Endothelial cell (in vitro differentiated cells): ENCODE results near the gene EXOC8. TPM values are rescaled to one million over a fixed set of nuclear protein-coding genes. Genes with fewer than 3 reads are reported as not detected.

Source experiments
- DNase-seq: peaks from one replicate; pipeline ENCODE4 v3.0.0; 2021; ENCODE audit warnings: low spot score
- H3K27ac Mint-ChIP-seq: one replicate; pipeline ENCODE4 v1.8.0; 2021; ENCODE audit warnings: mixed read lengths, inconsistent platforms; ENCODE audit not compliant: unreplicated experiment
- H3K27me3 Mint-ChIP-seq: one replicate; pipeline ENCODE4 v1.8.0; 2021; ENCODE audit warnings: mild to moderate bottlenecking, moderate library complexity, mixed read lengths, inconsistent platforms; ENCODE audit not compliant: unreplicated experiment
- H3K36me3 Mint-ChIP-seq: one replicate; pipeline ENCODE4 v1.8.0; 2021; ENCODE audit warnings: mild to moderate bottlenecking, low read depth, mixed read lengths, inconsistent platforms; ENCODE audit not compliant: unreplicated experiment
- H3K4me1 Mint-ChIP-seq: one replicate; pipeline ENCODE4 v1.8.0; 2021; ENCODE audit warnings: mild to moderate bottlenecking, mixed read lengths, inconsistent platforms; ENCODE audit not compliant: unreplicated experiment
- H3K4me3 Mint-ChIP-seq: one replicate; pipeline ENCODE4 v1.8.0; 2021; ENCODE audit warnings: mild to moderate bottlenecking, mixed read lengths, inconsistent platforms; ENCODE audit not compliant: unreplicated experiment
- H3K9me3 Mint-ChIP-seq: one replicate; pipeline ENCODE4 v1.8.0; 2021; ENCODE audit warnings: mixed read lengths, inconsistent platforms; ENCODE audit not compliant: unreplicated experiment
- CTCF ChIP-seq: fragments of 200-600 bp; sonication (generic); IDR thresholded peaks from one replicate; pipeline ENCODE4 v1.5.0; 2021; ENCODE audit warnings: antibody characterized with exemption; ENCODE audit not compliant: unreplicated experiment
- total RNA-seq: library from RNA; stranded (reverse); fragmentation: NEBNext Ultra II Directional; extraction: Animal tissue kit (Norgen Biotek cat#: 25700); gene quantifications from one replicate; pipeline ENCODE4 v1.2.1, GENCODE V29; 2021; ENCODE audit not compliant: unreplicated experiment

EXOC8 gene
- total RNA-seq, 1 donor from 2014 or later, result 11.6 TPM

DNA sequence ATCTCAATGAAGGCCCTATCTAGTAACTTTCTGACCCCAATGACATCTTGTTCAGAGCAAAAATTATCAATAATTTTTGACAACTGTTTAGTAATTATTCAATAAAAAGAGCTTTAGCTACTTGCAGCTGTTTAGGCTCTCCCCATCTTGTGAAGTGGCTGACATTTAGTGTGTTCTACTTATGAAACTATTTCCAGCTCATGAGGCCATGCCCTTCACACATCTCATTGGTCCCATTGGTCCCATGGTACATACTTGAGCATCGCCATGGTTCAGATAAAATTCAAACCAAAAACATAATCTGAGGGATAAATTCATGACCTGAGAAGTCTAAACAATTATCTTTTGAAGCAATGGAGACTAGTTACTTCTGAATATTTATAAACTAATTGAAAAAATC lies 24.7 kb upstream of the EXOC8 start:
- Mint-ChIP-seq H3K36me3 (peaks cover 16% of the 10 kb centered on the region), H3K9me3 (no peaks in the 10 kb centered on the region), H3K4me1 (peaks cover 6% of the 10 kb centered on the region), H3K4me3 (no peak overlapping the region), H3K27ac (no peak overlapping the region), H3K27me3 (no peaks in the 10 kb centered on the region)
- no peak for TF ChIP-seq CTCF
- DNase-seq, result no peak

GRCh38 chr1:231359113-231359512 lies 21.5 kb upstream of the EXOC8 start:
- H3K27ac Mint-ChIP-seq, result no peak overlapping the region
- no peak for DNase-seq
- H3K36me3 Mint-ChIP-seq, result peaks cover 12% of the 10 kb centered on the region
- H3K9me3 Mint-ChIP-seq, result no peaks in the 10 kb centered on the region
- TF ChIP-seq CTCF, result no peak
- H3K27me3 Mint-ChIP-seq, result no peaks in the 10 kb centered on the region
- peaks cover 6% of the 10 kb centered on the region for H3K4me1 Mint-ChIP-seq
- no peak overlapping the region for H3K4me3 Mint-ChIP-seq

- no peak overlapping the region for H3K27ac Mint-ChIP-seq
- TF ChIP-seq CTCF, result peak; percentile 80
- peak; percentile 19 for DNase-seq
- peaks cover 6% of the 10 kb centered on the region for H3K4me1 Mint-ChIP-seq
- H3K27me3 Mint-ChIP-seq, result no peaks in the 10 kb centered on the region
- no peak overlapping the region for H3K4me3 Mint-ChIP-seq
- no peaks in the 10 kb centered on the region for H3K9me3 Mint-ChIP-seq
- peaks cover 12% of the 10 kb centered on the region for H3K36me3 Mint-ChIP-seq
These were observed 20.2 kb upstream of the EXOC8 start for GRCh38 chr1:231357831-231358354.

GRCh38 chr1:231357187-231357772 lies 19.6 kb upstream of the EXOC8 start:
- TF ChIP-seq CTCF, result no peak
- no peaks in the 10 kb centered on the region for H3K9me3 Mint-ChIP-seq
- H3K4me3 Mint-ChIP-seq, result no peak overlapping the region
- DNase-seq, result no peak
- H3K4me1 Mint-ChIP-seq, result peaks cover 6% of the 10 kb centered on the region
- peaks cover 10% of the 10 kb centered on the region for H3K36me3 Mint-ChIP-seq
- H3K27me3 Mint-ChIP-seq, result no peaks in the 10 kb centered on the region
- H3K27ac Mint-ChIP-seq, result no peak overlapping the region

GRCh38 chr1:231355171-231355570 lies 17.5 kb upstream of the EXOC8 start:
- Mint-ChIP-seq H3K36me3 (peaks cover 5% of the 10 kb centered on the region), H3K27me3 (no peaks in the 10 kb centered on the region), H3K27ac (no peak overlapping the region), H3K4me1 (no peaks in the 10 kb centered on the region), H3K4me3 (no peak overlapping the region), H3K9me3 (no peaks in the 10 kb centered on the region)
- TF ChIP-seq CTCF, result no peak
- DNase-seq, result no peak
